GM21723 (cell line): ENCODE measurements around the gene CACNA1C.

Experiments
- ATAC-seq: cut with Tn5 transposase; IDR thresholded peaks from one replicate; pipeline ENCODE4 v1.9.1; 2021; ENCODE audit warnings: mild to moderate bottlenecking, moderate library complexity; ENCODE audit not compliant: unreplicated experiment

CACNA1C gene

GRCh38 chr12:2137711-2138110 lies 84.9 kb downstream of the CACNA1C start:
- no peak for ATAC-seq

DNA sequence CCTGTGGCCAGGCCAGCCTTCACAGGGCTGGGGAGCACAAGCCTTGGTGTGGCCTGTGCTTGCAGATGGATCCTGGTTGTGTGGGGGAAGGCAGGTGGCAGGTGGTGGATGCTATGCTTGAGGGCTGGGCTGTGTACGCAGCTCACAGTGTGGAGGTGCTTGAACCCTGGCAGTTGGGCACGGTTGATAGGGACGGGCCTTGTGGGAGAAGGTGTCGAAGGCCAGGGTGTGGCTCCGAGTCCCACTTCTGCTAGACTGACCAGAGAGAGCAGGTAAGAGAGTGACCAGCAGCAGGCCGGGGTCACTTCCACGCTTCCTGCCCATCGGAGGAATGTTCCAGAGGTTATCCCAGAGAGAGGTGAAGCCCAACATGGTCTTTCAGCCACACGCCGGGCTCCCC lies 85.5 kb downstream of the CACNA1C start:
- no peak for ATAC-seq

DNA sequence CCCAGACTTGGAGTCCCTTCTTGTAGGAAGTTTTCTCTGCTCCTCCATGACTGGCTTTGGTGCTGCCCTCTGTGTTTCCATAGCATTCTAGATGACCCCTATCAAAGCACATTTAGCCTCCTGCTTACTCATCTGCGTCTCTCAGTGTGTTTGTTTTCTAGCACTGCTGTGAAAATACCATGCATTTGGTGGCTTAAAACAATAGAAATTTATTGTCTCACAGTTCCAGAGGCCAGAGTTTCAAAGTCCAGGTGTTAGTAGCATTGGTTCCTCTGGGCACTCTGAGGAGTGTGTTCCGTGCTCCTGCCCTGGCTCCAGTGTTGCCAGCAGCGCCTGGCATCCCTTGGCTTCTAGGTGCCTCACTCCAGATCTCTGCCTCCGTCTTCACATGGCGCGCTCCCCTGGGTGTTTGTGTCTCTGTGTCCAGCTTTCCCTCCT lies 86.1 kb downstream of the CACNA1C start:
- no peak for ATAC-seq

- ATAC-seq = no peak
Measured at GRCh38 chr12:2139651-2140050, 86.9 kb downstream of the CACNA1C start.

- ATAC-seq = no peak
Measured at GRCh38 chr12:2140858-2141519, 88.2 kb downstream of the CACNA1C start.

- ATAC-seq = no peak
Measured at GRCh38 chr12:2142068-2142467, 89.3 kb downstream of the CACNA1C start.

DNA sequence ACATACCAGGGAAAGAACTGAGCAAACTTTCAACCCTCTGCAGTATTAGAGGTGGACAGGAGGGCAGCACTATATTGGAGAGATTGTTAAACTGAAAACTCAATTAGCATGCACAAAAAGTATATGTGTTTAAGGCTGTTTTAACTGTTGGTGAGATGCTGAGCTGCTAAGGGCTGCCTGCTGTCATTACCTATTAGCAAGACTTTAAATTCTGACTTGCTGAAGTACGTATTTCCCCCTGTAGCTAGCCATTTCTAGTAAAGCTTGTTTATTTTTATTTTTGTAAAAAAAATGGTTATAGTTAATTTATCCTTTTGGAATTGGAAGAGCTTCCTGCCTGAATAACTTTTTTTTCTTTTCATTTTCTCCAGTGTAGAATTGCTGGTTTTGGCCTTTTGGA lies 92.2 kb downstream of the CACNA1C start:
- ATAC-seq = no peak

DNA sequence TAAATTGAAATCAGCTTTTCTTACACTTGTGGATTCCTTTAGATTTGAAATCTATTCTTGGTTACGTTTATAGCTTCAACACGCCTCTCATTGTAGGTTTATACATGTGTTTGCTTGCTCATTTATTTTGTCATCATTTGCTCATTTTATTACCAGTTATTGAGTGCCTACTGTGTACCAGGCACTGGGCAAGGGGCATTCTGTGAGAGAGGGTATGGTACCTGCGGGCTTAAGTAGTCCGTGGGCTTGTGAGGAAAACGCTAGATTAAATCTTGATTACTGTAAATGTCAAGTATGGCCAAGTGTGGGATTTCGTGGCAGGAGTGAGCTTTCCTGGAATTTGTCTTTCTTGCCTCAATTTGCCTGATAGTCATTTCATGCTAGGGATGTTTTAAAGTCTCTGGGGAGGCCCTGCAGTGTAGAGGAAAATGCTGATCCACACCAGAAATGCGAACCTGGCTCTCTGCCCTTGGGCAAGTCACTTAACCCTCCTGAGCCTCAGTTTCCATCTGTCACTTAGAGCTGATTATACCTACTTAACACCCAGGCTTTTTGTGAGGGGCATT lies 92.7 kb downstream of the CACNA1C start:
- ATAC-seq = no peak

DNA sequence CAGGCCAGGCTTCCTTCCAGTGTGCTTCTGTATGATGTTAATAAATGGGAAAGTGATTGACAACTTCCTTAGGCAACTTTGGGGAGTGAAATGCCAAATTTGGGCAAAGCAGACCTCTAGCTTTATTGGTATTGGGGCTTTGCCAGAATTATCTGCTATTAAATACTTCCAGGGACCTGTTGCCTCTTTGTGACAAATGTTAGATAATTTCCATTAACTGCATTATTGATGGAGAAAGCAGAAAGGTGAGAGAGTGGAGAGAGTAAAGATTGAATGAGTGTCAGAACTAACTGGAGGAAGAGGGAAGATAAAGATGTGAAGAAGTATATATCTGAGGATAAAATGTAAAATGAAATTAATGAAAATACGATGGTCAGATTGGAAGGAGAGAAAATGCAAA lies 94.5 kb downstream of the CACNA1C start:
- ATAC-seq = no peak

GRCh38 chr12:2149091-2149490 lies 96.3 kb downstream of the CACNA1C start:
- ATAC-seq = no peak

- ATAC-seq = no peak
Measured at GRCh38 chr12:2150833-2151232, 98.0 kb downstream of the CACNA1C start.

- no peak for ATAC-seq
Measured at GRCh38 chr12:2151391-2151790, 98.6 kb downstream of the CACNA1C start.

DNA sequence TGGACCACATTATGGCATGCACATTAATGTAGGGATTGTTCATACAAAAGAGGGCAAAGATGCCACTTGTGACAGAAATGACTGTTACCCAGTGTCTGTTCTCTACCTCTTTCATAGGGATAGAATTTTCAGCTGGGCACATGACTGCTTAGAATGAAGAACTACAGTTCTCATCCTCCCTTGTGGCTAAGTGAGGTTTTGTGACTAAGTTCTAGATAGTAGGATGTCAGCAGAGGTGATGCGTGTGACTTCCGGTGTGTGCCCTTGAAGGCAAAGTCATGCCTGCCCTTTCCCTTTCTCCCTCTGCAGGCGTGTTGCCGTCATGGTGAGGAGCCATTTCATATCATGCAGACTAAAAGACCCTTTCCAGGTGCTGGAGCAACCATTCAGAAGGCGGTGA lies 99.3 kb downstream of the CACNA1C start:
- peak; percentile 66 for ATAC-seq

- ATAC-seq = no peak
Measured at GRCh38 chr12:2154050-2154449, 101.3 kb downstream of the CACNA1C start.

- no peak for ATAC-seq
Measured at GRCh38 chr12:2154521-2154920, 101.7 kb downstream of the CACNA1C start.

DNA sequence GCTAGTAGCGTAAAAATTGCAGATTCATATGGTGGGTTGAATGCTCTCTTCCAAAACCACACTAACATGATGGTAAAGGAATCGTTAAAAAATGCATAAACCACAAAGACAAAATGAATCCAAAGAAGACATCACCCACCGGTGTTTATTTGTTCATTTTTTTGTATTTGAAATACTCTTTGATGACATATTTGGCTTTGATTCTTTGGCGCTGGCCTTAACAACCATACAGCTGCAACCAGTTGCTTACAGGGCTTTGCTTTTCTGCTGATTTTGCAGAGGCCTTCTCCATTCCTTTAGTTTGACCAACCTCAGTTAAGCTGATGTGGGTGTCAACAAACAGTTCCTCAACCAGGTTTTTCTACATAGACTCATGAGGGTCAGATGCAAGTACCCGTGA lies 103.5 kb downstream of the CACNA1C start:
- ATAC-seq = no peak

DNA sequence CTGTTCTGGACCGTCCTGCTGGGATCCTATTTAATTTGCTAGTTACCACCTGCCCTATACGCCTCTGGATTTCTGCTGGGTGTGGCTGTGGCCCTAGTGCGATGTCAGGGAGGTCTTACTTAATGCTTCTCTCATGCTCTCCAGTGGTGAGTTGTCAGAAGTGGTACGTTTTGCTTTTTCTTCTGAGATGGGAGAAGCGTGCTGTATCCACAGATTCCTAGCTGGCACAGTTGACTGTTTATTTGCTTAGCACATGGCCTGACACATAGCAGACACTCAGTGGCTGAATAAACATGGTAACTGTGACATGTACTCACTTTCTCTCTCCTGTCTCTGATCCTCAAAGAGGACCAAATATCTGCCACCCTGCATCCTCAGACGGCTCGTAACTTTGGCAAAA lies 107.3 kb downstream of the CACNA1C start:
- ATAC-seq = no peak

GRCh38 chr12:2161473-2161872 lies 108.7 kb downstream of the CACNA1C start:
- no peak for ATAC-seq

DNA sequence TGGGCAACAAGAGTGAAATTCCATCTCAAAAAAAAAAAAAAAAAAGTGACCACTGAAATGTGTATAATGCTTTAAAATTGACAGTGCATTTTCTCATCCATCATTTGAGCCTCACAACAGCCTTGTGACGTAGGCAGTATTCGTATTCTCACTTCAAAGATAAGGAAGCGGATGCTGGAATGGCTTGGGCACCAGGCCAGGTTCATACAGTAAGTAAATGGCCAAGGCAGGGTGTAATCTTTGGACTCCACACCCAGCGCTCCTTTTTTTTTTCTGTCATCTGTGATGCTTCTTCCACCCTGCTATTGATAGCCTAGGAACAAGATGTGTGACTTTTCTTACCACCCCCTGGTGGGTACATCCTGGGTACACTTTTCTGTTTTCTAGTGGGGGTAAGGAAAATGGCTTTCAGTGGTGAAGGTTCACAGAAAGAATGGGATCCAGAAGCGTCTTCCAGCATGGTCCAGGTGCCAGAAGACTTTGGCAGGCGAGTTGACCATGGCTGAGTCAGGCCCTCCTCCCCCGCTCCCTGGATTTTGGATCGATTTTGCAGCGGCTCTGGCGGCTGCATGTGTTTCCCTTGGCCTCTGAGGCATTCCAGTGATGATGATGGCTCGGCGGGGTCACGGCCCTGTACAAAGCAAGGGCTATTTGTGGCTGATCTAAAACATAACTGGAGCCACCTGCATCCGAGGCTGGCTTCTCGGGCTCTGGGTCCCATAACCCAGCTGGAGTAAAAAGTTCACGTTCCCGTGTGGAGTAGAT lies 110.6 kb downstream of the CACNA1C start:
- ATAC-seq = no peak

DNA sequence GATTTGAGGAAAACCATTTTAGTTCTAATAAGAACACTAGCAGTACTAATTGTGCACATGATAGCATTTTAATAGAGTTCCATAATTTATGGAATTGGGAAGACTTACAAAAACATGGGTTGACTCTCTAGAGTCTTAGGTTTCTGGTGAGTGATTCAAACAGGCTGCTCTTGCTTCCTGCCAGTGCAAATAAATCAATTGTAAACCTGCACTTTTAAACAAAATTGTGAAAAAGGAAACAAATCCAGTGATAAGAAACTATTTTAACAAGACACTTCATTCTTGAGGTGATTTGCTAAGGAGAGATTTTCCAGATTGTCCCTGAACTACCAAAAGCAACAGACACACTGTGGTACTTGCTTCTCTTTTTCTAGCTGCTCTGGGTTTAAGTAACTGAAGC lies 112.2 kb downstream of the CACNA1C start:
- ATAC-seq = no peak

DNA sequence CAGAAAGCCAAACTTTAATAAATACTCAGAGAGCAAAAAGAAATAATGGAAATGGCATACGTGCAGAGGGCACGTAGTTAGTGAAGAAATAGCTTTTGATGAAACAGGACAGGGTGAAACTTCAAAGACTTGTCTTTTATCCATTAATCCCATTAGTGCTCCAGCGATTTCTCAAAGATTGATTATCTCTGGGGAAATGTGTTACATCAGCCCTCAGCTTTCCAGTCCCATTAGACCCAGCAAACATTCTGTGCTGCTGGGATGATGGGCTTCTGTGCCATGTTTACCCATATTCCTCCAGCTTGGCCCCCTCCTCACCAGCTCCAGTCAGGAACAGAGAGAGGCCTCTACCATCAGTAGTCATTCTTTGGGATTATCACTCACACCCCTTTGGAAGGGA lies 113.1 kb downstream of the CACNA1C start:
- no peak for ATAC-seq

GRCh38 chr12:2166696-2167095 lies 113.9 kb downstream of the CACNA1C start:
- ATAC-seq = no peak
